ENCODE measurements around the gene ARSI.

Gene ARSI

DNA sequence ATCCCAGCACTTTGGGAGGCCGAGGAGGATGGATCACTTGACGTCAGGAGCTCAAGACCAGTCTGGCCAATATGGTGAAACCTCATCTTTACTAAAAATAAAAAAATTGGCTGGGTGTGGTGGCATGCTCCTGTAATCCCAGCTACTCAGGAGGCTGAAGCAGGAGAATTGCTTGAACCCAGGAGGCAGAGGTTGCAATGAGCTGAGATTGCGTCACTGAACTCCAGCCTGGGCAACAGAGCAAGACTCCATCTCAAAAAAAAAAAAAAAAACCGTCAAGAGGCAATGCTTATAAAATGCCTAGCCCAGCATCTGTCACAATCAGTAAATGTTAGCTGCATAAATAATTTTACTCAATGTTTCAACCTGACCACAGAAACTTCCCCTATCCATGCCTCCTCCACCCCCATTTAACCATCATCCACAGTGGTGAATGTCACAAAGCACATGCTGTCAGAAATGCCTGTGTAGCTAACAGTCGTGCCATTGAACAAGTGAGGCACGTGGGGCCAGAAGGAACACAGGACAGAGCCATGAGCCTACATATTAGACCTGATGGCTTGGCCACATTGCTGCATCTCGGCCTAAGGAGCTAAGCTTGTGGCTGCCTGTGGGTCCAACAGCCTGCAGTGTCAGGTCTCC is 38.0 kb upstream of the ARSI start:
- H3K36me3 ChIP-seq (ENCODE audit: control insufficient read depth, insufficient read depth, low read length): no peaks in the 10 kb centered on the region
- no peak overlapping the region for H3K4me3 ChIP-seq (ENCODE audit: low read length)
- H3K9me3 ChIP-seq (ENCODE audit: control insufficient read depth, low read length): no peaks in the 10 kb centered on the region
- no peaks in the 10 kb centered on the region for H3K4me1 ChIP-seq (ENCODE audit: control insufficient read depth, insufficient read depth, low read length)
- H3K9ac ChIP-seq (ENCODE audit: low read length): no peak overlapping the region
- no peaks in the 10 kb centered on the region for H3K27me3 ChIP-seq (ENCODE audit: control insufficient read depth, insufficient read depth, low read length)

DNA sequence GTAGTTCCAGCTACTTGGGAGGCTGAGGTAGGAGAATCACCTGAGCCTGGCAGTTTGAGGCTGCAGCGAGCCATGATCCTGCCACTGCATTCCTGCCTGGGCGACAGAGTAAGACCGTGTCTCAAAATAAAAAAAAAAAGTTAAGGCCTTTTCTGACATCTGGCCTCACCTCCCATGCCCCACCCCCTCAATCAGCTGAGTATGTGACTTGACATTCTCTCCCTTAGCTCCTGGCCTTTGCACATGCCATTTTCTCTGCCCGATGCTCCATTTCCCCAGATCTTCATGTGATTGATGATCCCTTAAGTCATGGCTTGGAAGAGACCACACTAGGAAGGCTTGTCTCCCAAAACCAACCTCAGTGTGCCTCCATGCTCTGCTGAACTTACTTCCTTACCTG is 37.1 kb upstream of the ARSI start:
- H3K9ac ChIP-seq (ENCODE audit: low read length): no peak overlapping the region
- H3K36me3 ChIP-seq (ENCODE audit: control insufficient read depth, insufficient read depth, low read length): no peaks in the 10 kb centered on the region
- H3K27me3 ChIP-seq (ENCODE audit: control insufficient read depth, insufficient read depth, low read length): no peaks in the 10 kb centered on the region
- no peaks in the 10 kb centered on the region for H3K4me1 ChIP-seq (ENCODE audit: control insufficient read depth, insufficient read depth, low read length)
- no peaks in the 10 kb centered on the region for H3K9me3 ChIP-seq (ENCODE audit: control insufficient read depth, low read length)
- H3K4me3 ChIP-seq (ENCODE audit: low read length): no peak overlapping the region

DNA sequence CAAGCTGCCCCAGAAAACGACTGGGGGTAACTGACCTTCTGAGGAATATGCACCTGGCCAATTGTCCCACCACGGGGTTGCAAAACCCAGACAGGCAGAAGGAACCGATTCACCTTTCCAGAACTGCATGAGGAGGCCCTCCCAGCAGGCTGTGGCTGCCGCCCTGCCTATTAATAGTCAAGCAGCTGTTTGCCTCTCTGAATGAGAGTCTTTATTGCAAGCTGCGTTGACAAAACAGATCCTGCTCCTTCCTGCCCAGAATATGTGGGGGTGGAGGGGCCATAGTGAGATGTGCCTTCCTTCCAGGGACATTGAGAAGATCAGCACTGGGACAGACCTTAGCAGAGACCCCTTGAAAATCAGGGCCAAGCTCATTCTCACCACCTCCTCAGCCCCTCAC is 36.5 kb upstream of the ARSI start:
- H3K36me3 ChIP-seq (ENCODE audit: control insufficient read depth, insufficient read depth, low read length): no peaks in the 10 kb centered on the region
- no peak overlapping the region for H3K4me3 ChIP-seq (ENCODE audit: low read length)
- no peak overlapping the region for H3K9ac ChIP-seq (ENCODE audit: low read length)
- no peaks in the 10 kb centered on the region for H3K4me1 ChIP-seq (ENCODE audit: control insufficient read depth, insufficient read depth, low read length)
- H3K9me3 ChIP-seq (ENCODE audit: control insufficient read depth, low read length): no peaks in the 10 kb centered on the region
- no peaks in the 10 kb centered on the region for H3K27me3 ChIP-seq (ENCODE audit: control insufficient read depth, insufficient read depth, low read length)

DNA sequence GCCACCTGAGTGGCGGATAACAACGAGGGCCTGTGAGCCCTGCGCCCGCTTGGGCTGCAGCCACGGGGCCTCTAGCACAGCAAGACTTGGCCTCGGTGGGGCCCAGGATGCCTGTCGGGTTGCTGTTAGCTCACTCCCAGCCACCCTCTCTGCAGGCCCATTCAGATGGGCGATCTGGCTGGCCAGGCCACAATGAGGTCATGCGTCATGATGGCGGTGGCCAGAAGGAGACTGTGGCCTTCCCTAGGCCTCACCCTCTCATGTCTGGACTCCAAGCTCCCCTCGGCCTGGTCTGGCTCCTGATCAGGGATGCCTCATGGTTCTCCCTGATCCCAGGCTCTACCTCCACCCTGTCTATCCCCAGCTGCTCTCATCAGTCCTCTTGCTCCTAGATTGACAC is 35.8 kb upstream of the ARSI start:
- Histone ChIP-seq H3K36me3 (ENCODE audit: control insufficient read depth, insufficient read depth, low read length) (no peaks in the 10 kb centered on the region), H3K27me3 (ENCODE audit: control insufficient read depth, insufficient read depth, low read length) (no peaks in the 10 kb centered on the region), H3K4me1 (ENCODE audit: control insufficient read depth, insufficient read depth, low read length) (no peaks in the 10 kb centered on the region), H3K9me3 (ENCODE audit: control insufficient read depth, low read length) (no peaks in the 10 kb centered on the region), H3K9ac (ENCODE audit: low read length) (no peak overlapping the region), H3K4me3 (ENCODE audit: low read length) (no peak overlapping the region)

DNA sequence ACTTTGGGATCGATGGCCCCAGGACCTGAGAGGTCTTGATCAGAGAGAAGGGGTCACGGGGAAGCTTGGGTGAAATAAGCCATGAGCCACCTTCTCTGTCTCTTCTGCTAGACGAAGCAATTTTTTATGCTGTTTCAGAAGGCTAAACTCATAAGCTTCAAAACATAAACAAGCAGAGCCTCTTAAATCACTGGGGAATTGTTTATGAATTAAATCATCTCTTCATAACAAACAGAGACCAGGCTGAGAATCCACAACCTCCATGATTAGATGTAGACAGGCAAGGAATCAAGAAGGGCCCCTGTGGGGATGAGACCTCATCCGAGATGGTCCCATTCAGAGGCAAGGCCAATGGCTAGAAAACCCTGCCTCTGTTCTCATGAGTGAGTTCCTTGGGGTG is 33.1 kb upstream of the ARSI start:
- Histone ChIP-seq H3K36me3 (ENCODE audit: control insufficient read depth, insufficient read depth, low read length) (no peaks in the 10 kb centered on the region), H3K9me3 (ENCODE audit: control insufficient read depth, low read length) (no peaks in the 10 kb centered on the region), H3K9ac (ENCODE audit: low read length) (no peak overlapping the region), H3K4me1 (ENCODE audit: control insufficient read depth, insufficient read depth, low read length) (no peaks in the 10 kb centered on the region), H3K27me3 (ENCODE audit: control insufficient read depth, insufficient read depth, low read length) (no peaks in the 10 kb centered on the region), H3K4me3 (ENCODE audit: low read length) (no peak overlapping the region)

DNA sequence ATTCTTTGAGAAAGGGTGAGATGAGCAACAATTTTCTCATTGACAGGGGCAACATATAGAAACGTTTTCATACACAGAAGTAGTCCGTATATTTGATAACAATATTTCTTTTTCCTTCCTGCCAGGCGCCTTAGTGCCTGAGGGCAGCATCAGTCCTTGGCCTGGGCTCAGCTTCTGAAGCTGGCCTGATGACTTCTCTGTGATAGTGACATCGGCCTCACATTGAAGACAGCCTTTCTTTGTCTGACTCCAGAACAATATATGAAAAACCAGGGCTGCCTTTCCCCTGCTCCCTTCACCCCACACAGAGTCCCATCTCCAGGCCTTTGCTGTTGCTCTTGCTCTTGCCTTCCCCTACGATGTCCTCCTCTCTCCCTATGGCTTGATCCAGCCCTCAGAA is 30.7 kb upstream of the ARSI start:
- Histone ChIP-seq H3K36me3 (ENCODE audit: control insufficient read depth, insufficient read depth, low read length) (no peaks in the 10 kb centered on the region), H3K4me1 (ENCODE audit: control insufficient read depth, insufficient read depth, low read length) (no peaks in the 10 kb centered on the region), H3K9me3 (ENCODE audit: control insufficient read depth, low read length) (no peaks in the 10 kb centered on the region), H3K27me3 (ENCODE audit: control insufficient read depth, insufficient read depth, low read length) (no peaks in the 10 kb centered on the region), H3K9ac (ENCODE audit: low read length) (no peak overlapping the region), H3K4me3 (ENCODE audit: low read length) (no peak overlapping the region)

DNA sequence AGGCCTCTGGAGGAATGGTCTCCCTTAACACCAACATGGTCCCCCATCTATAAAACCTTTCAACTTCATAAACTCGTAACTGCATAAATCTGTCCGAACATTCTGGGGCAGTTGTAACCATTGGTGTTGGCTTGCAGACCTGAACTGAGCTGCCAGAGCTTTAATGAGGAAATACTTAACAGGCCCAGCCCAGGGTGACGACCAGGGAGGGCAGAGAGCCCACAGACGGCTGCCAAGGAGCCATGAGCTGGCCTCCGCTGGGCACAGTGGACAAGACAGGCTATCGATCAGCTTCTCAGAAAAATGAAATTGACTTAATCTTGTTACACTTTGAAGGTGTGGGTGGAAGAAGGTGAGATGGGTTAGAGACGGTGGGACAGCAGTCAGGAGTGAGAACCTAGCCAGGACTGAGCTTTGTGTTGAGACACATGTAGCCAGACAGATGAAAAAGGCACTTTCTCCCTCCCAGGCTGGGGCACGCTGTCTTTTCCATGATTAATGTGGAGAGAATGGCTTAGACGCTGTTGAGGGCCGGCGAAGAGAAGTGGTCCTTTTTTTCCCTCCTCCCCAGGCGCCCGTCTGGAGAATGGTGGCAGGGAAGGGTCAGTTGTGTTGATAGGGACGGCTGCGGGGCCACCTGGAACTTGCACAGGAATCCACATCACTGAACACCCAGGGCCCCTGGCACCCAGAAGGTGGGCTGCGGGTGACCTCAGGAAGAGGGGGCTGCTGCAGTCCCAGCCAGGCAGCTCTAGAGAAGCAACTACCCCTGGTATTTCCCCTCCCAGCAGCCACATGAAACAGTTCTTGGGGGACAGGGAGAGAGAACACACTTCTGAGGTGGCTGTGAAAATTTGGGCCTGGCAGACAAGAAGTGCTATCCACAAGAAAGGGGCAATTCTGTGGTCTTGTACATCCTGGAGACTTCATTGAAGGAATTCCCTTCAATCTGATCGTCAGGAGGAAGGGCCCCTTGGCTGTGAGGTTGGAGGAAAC is 27.5 kb upstream of the ARSI start:
- Histone ChIP-seq H3K36me3 (ENCODE audit: control insufficient read depth, insufficient read depth, low read length) (no peaks in the 10 kb centered on the region), H3K9ac (ENCODE audit: low read length) (no peak overlapping the region), H3K4me3 (ENCODE audit: low read length) (no peak overlapping the region), H3K9me3 (ENCODE audit: control insufficient read depth, low read length) (no peaks in the 10 kb centered on the region), H3K4me1 (ENCODE audit: control insufficient read depth, insufficient read depth, low read length) (no peaks in the 10 kb centered on the region), H3K27me3 (ENCODE audit: control insufficient read depth, insufficient read depth, low read length) (peaks cover 3% of the 10 kb centered on the region)

DNA sequence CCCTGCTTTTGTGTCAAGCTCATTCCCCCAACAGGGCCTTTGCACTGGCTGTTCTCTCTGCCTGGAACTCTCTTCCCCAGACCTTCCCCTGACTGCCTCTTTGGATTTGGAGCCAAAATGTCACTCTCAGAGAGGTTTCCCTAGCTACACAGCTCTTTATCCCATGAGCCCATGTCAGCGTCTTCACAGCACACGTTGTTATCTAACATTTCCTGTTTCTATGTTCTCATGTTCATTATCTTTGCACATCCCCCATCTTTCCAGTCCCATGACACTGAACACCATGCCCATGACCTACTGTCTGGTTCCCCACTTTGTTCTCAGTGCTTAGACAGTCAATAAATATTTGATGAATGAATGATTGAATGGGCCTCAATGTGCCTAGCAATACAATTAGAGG is 26.3 kb upstream of the ARSI start:
- Histone ChIP-seq H3K4me3 (ENCODE audit: low read length) (no peak overlapping the region), H3K9ac (ENCODE audit: low read length) (no peak overlapping the region), H3K36me3 (ENCODE audit: control insufficient read depth, insufficient read depth, low read length) (no peaks in the 10 kb centered on the region), H3K9me3 (ENCODE audit: control insufficient read depth, low read length) (no peaks in the 10 kb centered on the region), H3K27me3 (ENCODE audit: control insufficient read depth, insufficient read depth, low read length) (peaks cover 3% of the 10 kb centered on the region), H3K4me1 (ENCODE audit: control insufficient read depth, insufficient read depth, low read length) (no peaks in the 10 kb centered on the region)

DNA sequence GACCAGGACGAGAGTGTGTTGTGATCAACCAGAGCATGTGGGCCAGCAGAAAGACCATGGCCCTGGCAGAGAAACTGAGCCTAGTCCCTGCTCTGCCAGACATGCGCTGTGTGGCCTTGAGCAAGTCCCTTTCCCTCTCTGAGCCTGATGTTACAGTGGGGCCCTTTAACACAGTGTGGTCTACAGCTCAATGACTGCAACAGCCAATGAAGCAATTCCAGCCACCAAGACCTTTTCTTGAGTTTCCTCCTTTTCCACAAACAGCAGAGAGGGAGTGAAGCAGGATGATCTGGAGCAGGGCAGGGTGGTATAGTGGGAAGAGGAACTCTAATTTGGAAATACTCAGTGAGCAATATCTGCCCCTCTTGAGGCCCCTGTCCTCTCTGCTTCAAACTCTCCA is 25.8 kb upstream of the ARSI start:
- H3K4me1 ChIP-seq (ENCODE audit: control insufficient read depth, insufficient read depth, low read length): no peaks in the 10 kb centered on the region
- no peak overlapping the region for H3K9ac ChIP-seq (ENCODE audit: low read length)
- H3K36me3 ChIP-seq (ENCODE audit: control insufficient read depth, insufficient read depth, low read length): no peaks in the 10 kb centered on the region
- H3K4me3 ChIP-seq (ENCODE audit: low read length): no peak overlapping the region
- H3K9me3 ChIP-seq (ENCODE audit: control insufficient read depth, low read length): no peaks in the 10 kb centered on the region
- peaks cover 3% of the 10 kb centered on the region for H3K27me3 ChIP-seq (ENCODE audit: control insufficient read depth, insufficient read depth, low read length)

DNA sequence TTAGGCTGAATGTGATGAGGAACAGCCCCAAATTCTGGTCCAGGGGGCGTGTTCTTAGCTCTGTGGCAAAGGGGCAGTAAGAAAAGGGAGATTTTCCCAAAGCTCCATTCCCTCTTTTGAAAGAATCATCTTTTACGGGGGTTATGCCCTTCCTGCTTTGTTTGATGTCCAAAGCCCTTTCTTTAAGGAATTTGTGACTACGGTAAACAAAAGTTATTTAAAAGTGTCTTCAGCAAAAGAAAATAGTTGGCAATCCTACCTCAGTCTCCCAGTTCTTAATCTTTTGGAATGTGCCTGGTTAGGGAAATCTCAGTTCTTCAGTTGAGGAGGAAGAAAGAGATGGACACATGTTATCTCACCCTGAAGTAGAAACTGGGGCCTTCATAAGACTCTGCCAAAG is 24.4 kb upstream of the ARSI start:
- Histone ChIP-seq H3K36me3 (ENCODE audit: control insufficient read depth, insufficient read depth, low read length) (no peaks in the 10 kb centered on the region), H3K27me3 (ENCODE audit: control insufficient read depth, insufficient read depth, low read length) (peaks cover 3% of the 10 kb centered on the region), H3K4me1 (ENCODE audit: control insufficient read depth, insufficient read depth, low read length) (no peaks in the 10 kb centered on the region), H3K9me3 (ENCODE audit: control insufficient read depth, low read length) (no peaks in the 10 kb centered on the region), H3K4me3 (ENCODE audit: low read length) (no peak overlapping the region), H3K9ac (ENCODE audit: low read length) (no peak overlapping the region)

DNA sequence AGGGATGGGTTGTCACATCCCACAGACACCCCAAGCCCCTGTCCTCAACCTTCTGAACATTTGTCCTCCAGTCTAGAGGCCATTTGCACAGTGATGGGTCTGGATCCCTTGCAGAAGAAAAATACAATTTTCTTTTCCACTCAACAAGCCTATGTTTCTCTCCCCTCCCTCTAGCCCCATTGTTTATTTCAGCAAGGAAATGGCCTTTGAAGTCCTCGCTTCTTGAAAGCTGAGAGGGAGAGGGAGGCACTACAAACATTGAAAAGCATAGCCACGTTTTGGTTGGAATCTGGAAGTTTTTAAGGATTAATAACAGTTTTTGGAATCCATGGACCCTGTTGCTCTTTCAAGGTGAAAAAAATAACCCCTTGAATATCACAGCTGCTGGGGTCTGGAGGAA is 24.0 kb upstream of the ARSI start:
- Histone ChIP-seq H3K4me1 (ENCODE audit: control insufficient read depth, insufficient read depth, low read length) (no peaks in the 10 kb centered on the region), H3K9ac (ENCODE audit: low read length) (no peak overlapping the region), H3K27me3 (ENCODE audit: control insufficient read depth, insufficient read depth, low read length) (peaks cover 3% of the 10 kb centered on the region), H3K4me3 (ENCODE audit: low read length) (no peak overlapping the region), H3K9me3 (ENCODE audit: control insufficient read depth, low read length) (no peaks in the 10 kb centered on the region), H3K36me3 (ENCODE audit: control insufficient read depth, insufficient read depth, low read length) (no peaks in the 10 kb centered on the region)

DNA sequence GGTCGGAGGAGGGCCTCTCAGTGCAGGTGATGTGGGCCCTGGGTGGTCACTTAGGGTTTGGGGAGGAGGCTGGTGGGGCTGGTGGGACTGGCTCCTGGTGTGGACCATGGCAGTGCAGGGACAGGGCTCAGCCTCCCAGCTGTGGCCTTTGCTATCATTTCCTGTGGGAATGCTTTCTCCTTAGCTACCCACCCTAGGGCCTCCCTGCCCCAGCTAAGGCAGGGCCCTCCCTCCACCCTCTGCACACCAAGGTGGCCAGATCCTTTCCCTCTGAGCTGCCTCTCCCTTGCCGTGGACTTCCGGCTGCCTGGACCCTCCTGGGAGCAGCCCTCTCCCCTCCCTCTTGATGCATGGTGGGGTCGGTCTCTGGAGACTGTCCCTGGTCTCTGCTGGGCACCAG is 22.7 kb upstream of the ARSI start:
- Histone ChIP-seq H3K27me3 (ENCODE audit: control insufficient read depth, insufficient read depth, low read length) (peaks cover 3% of the 10 kb centered on the region), H3K36me3 (ENCODE audit: control insufficient read depth, insufficient read depth, low read length) (no peaks in the 10 kb centered on the region), H3K9ac (ENCODE audit: low read length) (no peak overlapping the region), H3K4me1 (ENCODE audit: control insufficient read depth, insufficient read depth, low read length) (peaks cover 2% of the 10 kb centered on the region), H3K4me3 (ENCODE audit: low read length) (no peak overlapping the region), H3K9me3 (ENCODE audit: control insufficient read depth, low read length) (no peaks in the 10 kb centered on the region)

Data from mucosa of stomach (tissue), 1 donor.